ENCODE measurements around the gene BTAF1.

BTAF1 gene

DNA sequence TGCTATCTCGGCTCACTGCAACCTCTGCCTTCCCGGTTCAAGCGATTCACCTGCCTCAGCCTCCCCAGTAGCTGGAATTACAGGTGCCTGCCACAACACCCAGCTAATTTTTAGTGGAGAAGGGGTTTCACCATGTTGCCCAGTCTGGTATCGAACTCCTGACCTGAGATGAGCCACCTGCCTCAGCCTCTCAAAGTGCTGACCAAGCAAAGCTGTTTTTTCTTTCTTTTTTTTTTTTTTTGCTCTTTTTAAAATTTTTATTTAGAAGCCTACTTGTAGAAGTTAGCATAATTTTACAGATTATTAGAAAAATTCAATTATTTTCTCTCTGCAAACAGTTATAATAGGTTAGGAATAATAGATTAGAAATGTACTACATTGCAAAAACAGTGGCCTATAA lies 13.1 kb upstream of the BTAF1 start:
- peaks cover 17% of the 10 kb centered on the region for H3K4me1 ChIP-seq (ENCODE audit: control insufficient read depth, low read length)
- H3K4me2 ChIP-seq (ENCODE audit: low read length) = no peak overlapping the region
- no peak overlapping the region for H3K4me3 ChIP-seq (ENCODE audit: low read length)
- H3K27me3 ChIP-seq (ENCODE audit: control insufficient read depth, low read length) = peaks cover 24% of the 10 kb centered on the region
- H3K9me3 ChIP-seq (ENCODE audit: control insufficient read depth, insufficient read depth, low read length) = no peaks in the 10 kb centered on the region
- H3K36me3 ChIP-seq (ENCODE audit: control insufficient read depth, low read length) = peaks cover 4% of the 10 kb centered on the region
- TF ChIP-seq EZH2phosphoT487 (IDR thresholded peaks at IDR 0.05; ENCODE audit: borderline replicate concordance, low read length) = no peak
- TF ChIP-seq, protein P1, sequence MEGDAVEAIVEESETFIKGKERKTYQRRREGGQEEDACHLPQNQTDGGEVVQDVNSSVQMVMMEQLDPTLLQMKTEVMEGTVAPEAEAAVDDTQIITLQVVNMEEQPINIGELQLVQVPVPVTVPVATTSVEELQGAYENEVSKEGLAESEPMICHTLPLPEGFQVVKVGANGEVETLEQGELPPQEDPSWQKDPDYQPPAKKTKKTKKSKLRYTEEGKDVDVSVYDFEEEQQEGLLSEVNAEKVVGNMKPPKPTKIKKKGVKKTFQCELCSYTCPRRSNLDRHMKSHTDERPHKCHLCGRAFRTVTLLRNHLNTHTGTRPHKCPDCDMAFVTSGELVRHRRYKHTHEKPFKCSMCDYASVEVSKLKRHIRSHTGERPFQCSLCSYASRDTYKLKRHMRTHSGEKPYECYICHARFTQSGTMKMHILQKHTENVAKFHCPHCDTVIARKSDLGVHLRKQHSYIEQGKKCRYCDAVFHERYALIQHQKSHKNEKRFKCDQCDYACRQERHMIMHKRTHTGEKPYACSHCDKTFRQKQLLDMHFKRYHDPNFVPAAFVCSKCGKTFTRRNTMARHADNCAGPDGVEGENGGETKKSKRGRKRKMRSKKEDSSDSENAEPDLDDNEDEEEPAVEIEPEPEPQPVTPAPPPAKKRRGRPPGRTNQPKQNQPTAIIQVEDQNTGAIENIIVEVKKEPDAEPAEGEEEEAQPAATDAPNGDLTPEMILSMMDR (IDR thresholded peaks at IDR 0.05; ENCODE audit: low read depth, low read length, poor library complexity, severe bottlenecking) = no peak
- H3K27ac ChIP-seq (ENCODE audit: low read depth, low read length) = no peak overlapping the region
- no peaks in the 10 kb centered on the region for H3K9me2 ChIP-seq (replicated peaks; ENCODE audit: control insufficient read depth, low read length)
- H4K20me1 ChIP-seq (ENCODE audit: control insufficient read depth, insufficient read depth, low read depth, low read length) = no peaks in the 10 kb centered on the region
- peaks cover 7% of the 10 kb centered on the region; the same call in 1 of the 2 replicates for H3F3A ChIP-seq (ENCODE audit: control insufficient read depth, insufficient read depth)
- H3K79me2 ChIP-seq (ENCODE audit: control insufficient read depth, low read length) = peaks cover 14% of the 10 kb centered on the region

DNA sequence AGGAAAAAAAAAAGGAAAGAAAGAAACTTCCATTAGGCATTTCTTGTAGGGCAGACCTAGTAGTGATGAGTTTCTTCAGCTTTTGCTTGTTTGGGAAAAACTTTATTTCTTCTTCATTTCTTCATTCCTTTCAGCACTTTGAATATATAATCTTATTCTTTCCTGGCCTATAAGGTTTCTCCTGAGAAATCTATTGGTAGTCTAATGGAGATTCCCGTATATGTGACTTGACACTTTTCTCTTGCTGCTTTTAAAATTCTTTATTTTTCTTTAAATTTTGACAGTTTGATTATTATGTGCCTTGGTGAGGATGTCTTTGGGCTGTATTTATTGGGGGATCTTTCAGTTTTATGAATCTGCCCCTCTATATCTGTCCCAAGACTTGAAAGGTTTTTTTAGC lies 3.9 kb upstream of the BTAF1 start:
- no peaks in the 10 kb centered on the region for H3K9me2 ChIP-seq (replicated peaks; ENCODE audit: control insufficient read depth, low read length)
- peaks cover 17% of the 10 kb centered on the region for H3K27me3 ChIP-seq (ENCODE audit: control insufficient read depth, low read length)
- H3K27ac ChIP-seq (ENCODE audit: low read depth, low read length) = no peak overlapping the region
- H4K20me1 ChIP-seq (ENCODE audit: control insufficient read depth, insufficient read depth, low read depth, low read length) = no peaks in the 10 kb centered on the region
- peaks cover 11% of the 10 kb centered on the region for H3K4me1 ChIP-seq (ENCODE audit: control insufficient read depth, low read length)
- no peak overlapping the region for H3K4me3 ChIP-seq (ENCODE audit: low read length)
- H3K9me3 ChIP-seq (ENCODE audit: control insufficient read depth, insufficient read depth, low read length) = no peaks in the 10 kb centered on the region
- TF ChIP-seq, protein P1 (IDR thresholded peaks at IDR 0.05; ENCODE audit: low read depth, low read length, poor library complexity, severe bottlenecking) = no peak
- no peak for TF ChIP-seq EZH2phosphoT487 (IDR thresholded peaks at IDR 0.05; ENCODE audit: borderline replicate concordance, low read length)
- H3K36me3 ChIP-seq (ENCODE audit: control insufficient read depth, low read length) = peaks cover 5% of the 10 kb centered on the region; the same call in 1 of the 2 replicates
- 0 out of 2 replicates have a peak, but pooled peaks cover 7% of the 10 kb centered on the region for H3F3A ChIP-seq (ENCODE audit: control insufficient read depth, insufficient read depth)
- H3K79me2 ChIP-seq (ENCODE audit: control insufficient read depth, low read length) = peaks cover 19% of the 10 kb centered on the region
- H3K4me2 ChIP-seq (ENCODE audit: low read length) = no peak overlapping the region

DNA sequence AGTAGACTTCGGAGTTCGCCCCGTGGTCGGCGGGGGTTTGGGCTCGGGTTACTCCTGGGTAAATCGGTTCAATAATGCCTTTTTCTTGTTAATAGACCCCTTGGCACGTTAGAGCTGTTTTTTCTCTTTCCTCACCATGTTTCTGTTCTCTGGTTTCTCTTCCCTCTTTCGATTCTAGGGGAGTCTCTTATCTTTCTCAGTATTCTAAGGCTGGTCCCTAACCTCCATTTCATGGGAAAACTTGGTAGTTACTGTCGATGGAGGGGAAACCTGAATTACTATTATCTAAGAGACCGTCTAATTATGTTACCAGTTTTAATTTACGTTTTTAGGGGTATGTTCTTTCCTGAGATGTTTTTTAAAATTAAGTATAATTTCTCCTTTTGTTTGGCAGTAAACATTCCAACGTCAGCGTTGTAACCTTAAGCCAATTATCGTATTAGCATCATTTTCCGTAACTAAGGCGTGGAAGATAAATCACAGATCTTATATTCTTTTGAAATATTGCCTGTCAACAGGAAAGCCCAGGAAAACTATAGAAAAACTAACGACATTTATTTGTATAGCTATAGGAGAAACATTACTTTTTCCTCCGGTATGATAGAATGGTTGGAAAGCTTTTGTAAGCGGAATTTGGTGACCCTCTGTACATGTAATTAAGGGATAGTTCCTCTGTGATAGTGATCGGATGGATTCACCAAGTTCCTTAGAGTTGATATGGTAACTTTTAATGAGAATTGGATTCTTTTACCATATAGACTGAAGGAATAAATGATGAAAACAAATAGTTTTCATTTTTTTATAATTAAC lies 847 bp downstream of the BTAF1 start:
- H3K9me3 ChIP-seq (ENCODE audit: control insufficient read depth, insufficient read depth, low read length) = no peaks in the 10 kb centered on the region
- H3K27me3 ChIP-seq (ENCODE audit: control insufficient read depth, low read length) = no peaks in the 10 kb centered on the region
- TF ChIP-seq, protein P1 (IDR thresholded peaks at IDR 0.05; ENCODE audit: low read depth, low read length, poor library complexity, severe bottlenecking) = no peak
- TF ChIP-seq EZH2phosphoT487 (IDR thresholded peaks at IDR 0.05; ENCODE audit: borderline replicate concordance, low read length) = no peak
- H3K36me3 ChIP-seq (ENCODE audit: control insufficient read depth, low read length) = peaks cover 28% of the 10 kb centered on the region
- no peaks in the 10 kb centered on the region for H3K9me2 ChIP-seq (replicated peaks; ENCODE audit: control insufficient read depth, low read length)
- H3K4me2 ChIP-seq (ENCODE audit: low read length) = peak overlapping the region; percentile 97
- H4K20me1 ChIP-seq (ENCODE audit: control insufficient read depth, insufficient read depth, low read depth, low read length) = peaks cover 15% of the 10 kb centered on the region; the same call in 1 of the 2 replicates
- peak overlapping the region; percentile 65 for H3K27ac ChIP-seq (ENCODE audit: low read depth, low read length)
- H3F3A ChIP-seq (ENCODE audit: control insufficient read depth, insufficient read depth) = 0 out of 2 replicates have a peak, but pooled peaks cover 7% of the 10 kb centered on the region
- peaks cover 33% of the 10 kb centered on the region for H3K4me1 ChIP-seq (ENCODE audit: control insufficient read depth, low read length)
- peaks cover 67% of the 10 kb centered on the region for H3K79me2 ChIP-seq (ENCODE audit: control insufficient read depth, low read length)
- H3K4me3 ChIP-seq (ENCODE audit: low read length) = peak overlapping the region; percentile 84

All from DOHH2 (cell line).